GM21360 (cell line): ENCODE data around the gene NSL1.

Experiments used
- ATAC-seq: cut with Tn5 transposase; IDR thresholded peaks from one replicate; pipeline ENCODE4 v1.9.1; 2021; ENCODE audit warnings: mild to moderate bottlenecking, moderate library complexity; ENCODE audit not compliant: unreplicated experiment

NSL1 gene

GRCh38 chr1:212791676-212792395, at the start of gene NSL1, which contains the start of gene TATDN3:
Gene NSL1 (minus strand): TSS chr1:212791777. CDS start chr1:212791763, 14 bp downstream.
Gene TATDN3 (plus strand): TSS chr1:212791894. CDS start chr1:212791922, 28 bp downstream.
- peak; percentile 64 for ATAC-seq

- ATAC-seq: no peak
Observed at GRCh38 chr1:212838145-212838544, 46.6 kb upstream of the NSL1 start.

- ATAC-seq: peak; percentile 67
Observed at GRCh38 chr1:212833211-212834207, 41.9 kb upstream of the NSL1 start.

GRCh38 chr1:212828395-212828794, 36.8 kb upstream of the NSL1 start:
- no peak for ATAC-seq

GRCh38 chr1:212827831-212828278, 36.3 kb upstream of the NSL1 start:
- ATAC-seq: no peak

- ATAC-seq: no peak
Observed at GRCh38 chr1:212827171-212827776, 35.7 kb upstream of the NSL1 start.

GRCh38 chr1:212825798-212826452, 34.3 kb upstream of the NSL1 start:
- ATAC-seq: no peak

- ATAC-seq: no peak
Observed at GRCh38 chr1:212824201-212824600, 32.6 kb upstream of the NSL1 start.

GRCh38 chr1:212822956-212823355, 31.4 kb upstream of the NSL1 start:
- ATAC-seq: no peak

- no peak for ATAC-seq
Observed at GRCh38 chr1:212820969-212821368, 29.4 kb upstream of the NSL1 start.

GRCh38 chr1:212819726-212820125, 28.1 kb upstream of the NSL1 start:
- peak; percentile 79 for ATAC-seq

GRCh38 chr1:212816567-212817278, 25.1 kb upstream of the NSL1 start:
- ATAC-seq: no peak

- ATAC-seq: no peak
Observed at GRCh38 chr1:212814537-212815334, 23.2 kb upstream of the NSL1 start.

- ATAC-seq: no peak
Observed at GRCh38 chr1:212805767-212806166, 14.2 kb upstream of the NSL1 start.

- ATAC-seq: no peak
Observed at GRCh38 chr1:212797681-212798080, 6.1 kb upstream of the NSL1 start.

- peak; percentile 80 for ATAC-seq
Observed at GRCh38 chr1:212794561-212795014, 3.0 kb upstream of the NSL1 start.

- no peak for ATAC-seq
Observed at GRCh38 chr1:212792396-212792908, 875 bp upstream of the NSL1 start.

GRCh38 chr1:212791261-212791675, 309 bp downstream of the NSL1 start:
- peak; percentile 21 for ATAC-seq

GRCh38 chr1:212785871-212786270, 5.7 kb downstream of the NSL1 start:
- ATAC-seq: no peak
